GM08714 (cell line): ENCODE results near the gene TRAPPC14.
"Not testable (repeated sequence)": the region's sequence is repeated elsewhere in the genome, so short reads cannot be mapped to it uniquely, and the experiment has no call there.

ENCODE experiments used
- H3K4me3 ChIP-seq: fragments of 200-500 bp; sonication (Bioruptor generic); 2 replicates; pipeline ENCODE4 v1.5.1; 2014; ENCODE audit warnings: mild to moderate bottlenecking, low read length, inconsistent platforms
- ZNF274 ChIP-seq: IDR thresholded peaks from 2 replicates; pipeline ENCODE4 v1.6.1; 2012; ENCODE audit warnings: mild to moderate bottlenecking, low read depth, low read length

The TRAPPC14 gene

DNA sequence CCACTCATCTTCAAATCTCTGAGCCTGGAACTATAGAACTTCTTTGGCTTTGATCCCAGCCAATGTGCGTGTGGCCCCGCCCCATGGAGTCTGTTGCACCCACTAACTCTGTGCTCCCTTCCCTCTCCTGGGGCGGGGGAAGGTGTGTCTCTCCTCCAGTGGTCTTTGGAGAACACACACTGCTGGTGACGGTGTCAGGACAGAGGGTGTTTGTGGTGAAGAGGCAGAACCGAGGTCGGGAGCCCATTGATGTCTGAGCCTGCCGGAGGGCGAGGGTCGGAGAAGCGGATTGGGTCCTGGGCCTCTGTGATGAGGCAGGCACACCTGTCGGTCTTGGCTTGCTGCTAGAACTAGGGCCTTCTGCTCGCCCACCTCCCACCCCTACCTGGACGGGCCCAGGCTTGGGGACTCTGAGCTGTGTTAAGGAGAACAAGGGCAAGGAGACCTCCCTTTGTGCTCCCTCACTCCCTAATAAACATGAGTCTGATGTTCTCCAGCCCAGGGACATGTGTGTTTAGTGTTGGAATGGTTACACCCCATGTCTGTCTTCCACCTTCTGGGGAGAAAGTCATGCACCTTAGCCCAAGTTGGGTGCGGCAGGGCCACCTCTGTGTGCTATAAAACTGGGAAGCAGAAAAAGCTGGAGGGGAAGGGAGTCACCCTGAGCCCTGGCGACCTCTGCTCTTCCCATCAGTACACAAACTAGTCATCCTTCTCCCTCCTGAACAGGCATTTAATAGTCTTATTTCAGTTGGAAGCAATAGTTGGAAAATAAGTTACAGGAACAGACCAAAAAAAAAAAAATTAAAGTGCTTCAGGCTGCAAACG, 4.6 kb downstream of the TRAPPC14 start:
- no peak for TF ChIP-seq ZNF274
- H3K4me3 ChIP-seq, result no peak overlapping the region

DNA sequence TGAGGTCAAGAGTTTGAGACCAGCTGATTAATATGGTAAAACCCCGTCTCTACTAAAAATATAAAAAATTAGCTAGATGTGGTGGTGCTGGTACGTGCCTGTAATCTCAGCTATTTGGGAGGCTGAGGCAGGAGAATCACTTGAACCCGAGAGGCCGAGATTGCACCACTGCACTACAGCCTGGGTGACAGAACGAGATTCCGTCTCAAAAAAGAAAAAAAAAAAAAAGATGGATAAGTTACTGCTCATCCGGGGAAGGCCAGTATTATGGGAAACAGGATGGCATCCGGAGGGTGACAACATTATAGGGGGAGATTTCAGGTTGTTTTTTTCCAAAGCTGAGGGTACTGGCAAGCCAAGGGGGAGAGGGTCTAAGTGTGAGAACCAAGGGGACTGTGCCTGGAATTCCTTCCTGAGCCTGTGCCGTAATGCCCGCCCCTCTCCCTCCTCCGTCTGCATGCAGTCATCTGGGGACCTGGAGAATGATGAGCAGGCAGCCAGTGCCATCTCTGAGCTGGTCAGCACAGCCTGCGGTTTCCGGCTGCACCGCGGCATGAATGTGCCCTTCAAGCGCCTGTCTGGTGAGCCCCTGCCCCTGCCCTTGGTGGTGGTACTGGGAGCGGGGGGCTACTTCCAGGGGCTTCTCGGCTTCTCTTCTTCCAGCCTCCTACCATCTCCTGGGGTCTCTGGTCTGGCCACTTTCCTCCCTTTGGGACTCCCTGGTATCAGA, 5.4 kb downstream of the TRAPPC14 start:
- TF ChIP-seq ZNF274, result no peak
- H3K4me3 ChIP-seq, result no peak overlapping the region

DNA sequence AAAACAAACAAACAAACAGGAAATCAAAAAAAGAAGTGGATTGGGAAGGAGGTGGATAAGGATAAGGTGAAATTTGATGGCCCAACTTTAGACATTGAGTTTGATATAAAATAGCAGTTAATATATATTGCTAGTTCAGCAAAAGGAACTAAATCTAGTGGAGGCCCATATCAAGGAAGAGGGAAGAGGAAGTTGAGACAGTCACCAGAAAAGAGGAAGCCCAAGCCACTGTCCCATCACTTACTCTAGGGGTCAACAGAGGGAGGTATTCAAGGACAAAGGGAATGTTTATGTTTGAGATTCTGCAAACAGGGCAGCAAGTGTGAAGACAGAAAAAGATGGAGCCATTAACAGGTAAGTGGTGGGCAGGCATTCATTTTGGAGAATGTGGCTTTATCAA, 6.1 kb downstream of the TRAPPC14 start:
- H3K4me3 ChIP-seq, result no peak overlapping the region
- TF ChIP-seq ZNF274, result no peak

DNA sequence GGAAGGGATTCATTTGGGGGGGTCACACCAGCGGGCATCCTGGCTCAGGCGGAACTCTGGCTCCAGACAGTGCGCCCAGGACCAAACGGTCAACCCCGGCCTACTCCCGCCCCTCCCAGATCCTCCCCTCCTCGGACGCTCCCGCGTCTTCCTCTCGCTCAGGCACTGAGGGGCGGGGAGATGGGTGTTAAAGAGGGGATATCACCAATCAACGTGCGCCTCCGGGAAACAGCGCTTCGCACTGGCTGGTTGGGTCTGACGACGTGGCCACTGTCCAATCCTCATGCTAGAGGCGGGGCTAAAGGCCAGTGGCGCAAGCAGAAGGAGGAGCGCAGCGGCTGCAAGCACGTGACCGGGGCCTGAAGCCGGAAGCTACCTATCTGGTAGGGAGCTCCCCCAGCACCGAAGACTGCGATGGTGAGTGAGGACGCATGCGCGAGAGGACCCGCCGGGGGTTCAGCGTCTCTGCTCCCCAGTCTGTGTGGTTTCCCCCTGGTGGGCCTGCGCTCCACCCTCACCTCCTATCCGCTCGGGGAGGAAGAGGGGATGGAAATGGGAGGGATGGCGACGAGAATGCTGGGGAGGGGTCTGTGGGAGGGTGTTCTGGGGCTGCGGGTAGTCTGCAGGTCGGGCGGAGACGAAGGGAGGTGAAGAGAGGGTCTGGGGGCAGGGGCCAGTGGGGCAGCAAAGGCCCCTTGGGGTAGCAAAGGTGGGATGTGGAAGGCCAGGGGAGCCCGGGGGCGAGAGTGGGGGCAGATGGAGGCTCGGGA, 9.8 kb downstream of the TRAPPC14 start, which contains the start of gene LAMTOR4:
TSS of gene LAMTOR4 (plus strand) at position 360 of the 770 bp plus-strand sequence. CDS start at position 415, 55 bp downstream.
- TF ChIP-seq ZNF274, result no peak

DNA sequence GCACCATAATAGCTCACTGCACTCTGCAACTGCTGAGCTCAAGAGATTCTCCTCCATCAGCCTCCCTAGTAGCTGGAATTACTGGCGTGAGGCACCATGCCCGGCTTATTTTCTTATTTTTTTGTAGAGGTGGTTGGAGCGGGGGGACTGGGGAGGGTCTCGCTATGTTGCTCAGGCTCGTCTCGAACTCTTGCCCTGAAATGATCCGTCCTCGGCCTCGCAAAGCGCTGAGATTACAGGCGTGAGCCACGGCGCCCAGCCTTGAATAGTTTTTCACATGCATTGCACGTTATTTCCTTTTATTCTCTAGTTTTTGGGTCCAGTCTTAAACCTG, 10.3 kb downstream of the TRAPPC14 start:
- H3K4me3 ChIP-seq, result peak overlapping the region; percentile 17; the same call in 1 of the 2 replicates
- TF ChIP-seq ZNF274, result no peak

More for the DNA sequence above, 9.8 kb downstream of the TRAPPC14 start, which contains the start of gene LAMTOR4:
- H3K4me3 ChIP-seq, result peak within 1 kb of the TSS; percentile 82

- no peak for TF ChIP-seq ZNF274
- no peak overlapping the region for H3K4me3 ChIP-seq
These were observed 11.2 kb downstream of the TRAPPC14 start for GRCh38 chr7:100147278-100147677.

DNA sequence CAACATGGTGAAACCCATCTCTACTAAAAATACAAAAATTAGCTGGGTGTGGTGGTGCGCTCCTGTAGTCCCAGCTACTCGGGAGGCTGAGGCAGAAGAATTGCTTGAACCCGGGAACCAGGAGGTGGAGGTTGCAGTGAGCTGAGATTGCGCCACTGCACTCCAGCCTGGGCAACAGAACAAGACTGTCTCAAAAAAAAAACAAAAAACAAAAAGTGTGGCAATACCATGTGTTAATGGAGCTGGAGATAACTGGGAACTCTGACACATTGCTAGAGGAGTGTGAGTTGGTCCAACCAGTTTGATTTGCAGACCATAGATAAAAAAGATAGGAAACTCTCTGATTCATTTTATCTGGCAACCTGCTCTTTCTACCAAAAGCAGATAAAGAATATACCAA, 12.2 kb downstream of the TRAPPC14 start:
- H3K4me3 ChIP-seq, result not testable (repeated sequence)

DNA sequence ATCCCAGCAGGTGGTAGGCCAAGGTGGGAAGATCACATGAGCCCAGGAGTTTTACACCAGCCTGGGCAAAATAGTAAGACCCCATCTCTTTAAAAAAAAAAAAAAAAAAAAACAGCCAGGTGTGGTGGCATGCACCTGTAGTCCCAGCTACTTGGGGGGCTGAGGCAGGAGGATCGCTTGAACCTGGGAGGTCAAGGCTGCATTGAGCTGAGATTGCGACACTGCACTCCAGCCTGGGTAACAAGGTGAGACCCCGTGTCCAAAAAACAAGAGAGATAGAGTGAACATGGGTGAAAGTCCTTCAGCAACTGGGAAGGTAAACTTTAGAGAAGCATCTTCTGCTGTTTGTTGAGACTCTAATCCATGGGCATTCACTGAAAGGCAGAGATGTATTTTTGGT, 16.1 kb downstream of the TRAPPC14 start:
- H3K4me3 ChIP-seq, result no peak overlapping the region
- TF ChIP-seq ZNF274, result no peak

DNA sequence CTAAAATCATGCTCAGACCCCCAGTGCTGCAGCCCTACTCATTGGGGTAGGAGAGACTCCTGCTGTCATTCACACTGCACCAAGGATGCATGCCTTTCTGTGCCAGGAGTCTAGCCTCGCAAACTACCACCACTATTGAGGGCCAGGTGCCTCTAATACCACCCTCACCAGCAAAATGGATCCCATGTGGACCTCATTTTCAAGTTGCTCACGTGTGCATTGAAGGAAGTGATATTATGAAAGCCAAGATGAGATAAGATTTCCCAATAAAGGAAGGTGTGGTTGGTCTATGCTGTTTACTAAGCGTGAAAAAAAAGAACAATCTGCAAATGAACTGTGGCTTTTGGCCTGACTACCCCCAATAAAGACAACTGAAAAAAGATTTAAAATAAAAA, 17.0 kb downstream of the TRAPPC14 start:
- H3K4me3 ChIP-seq, result no peak overlapping the region
- no peak for TF ChIP-seq ZNF274

DNA sequence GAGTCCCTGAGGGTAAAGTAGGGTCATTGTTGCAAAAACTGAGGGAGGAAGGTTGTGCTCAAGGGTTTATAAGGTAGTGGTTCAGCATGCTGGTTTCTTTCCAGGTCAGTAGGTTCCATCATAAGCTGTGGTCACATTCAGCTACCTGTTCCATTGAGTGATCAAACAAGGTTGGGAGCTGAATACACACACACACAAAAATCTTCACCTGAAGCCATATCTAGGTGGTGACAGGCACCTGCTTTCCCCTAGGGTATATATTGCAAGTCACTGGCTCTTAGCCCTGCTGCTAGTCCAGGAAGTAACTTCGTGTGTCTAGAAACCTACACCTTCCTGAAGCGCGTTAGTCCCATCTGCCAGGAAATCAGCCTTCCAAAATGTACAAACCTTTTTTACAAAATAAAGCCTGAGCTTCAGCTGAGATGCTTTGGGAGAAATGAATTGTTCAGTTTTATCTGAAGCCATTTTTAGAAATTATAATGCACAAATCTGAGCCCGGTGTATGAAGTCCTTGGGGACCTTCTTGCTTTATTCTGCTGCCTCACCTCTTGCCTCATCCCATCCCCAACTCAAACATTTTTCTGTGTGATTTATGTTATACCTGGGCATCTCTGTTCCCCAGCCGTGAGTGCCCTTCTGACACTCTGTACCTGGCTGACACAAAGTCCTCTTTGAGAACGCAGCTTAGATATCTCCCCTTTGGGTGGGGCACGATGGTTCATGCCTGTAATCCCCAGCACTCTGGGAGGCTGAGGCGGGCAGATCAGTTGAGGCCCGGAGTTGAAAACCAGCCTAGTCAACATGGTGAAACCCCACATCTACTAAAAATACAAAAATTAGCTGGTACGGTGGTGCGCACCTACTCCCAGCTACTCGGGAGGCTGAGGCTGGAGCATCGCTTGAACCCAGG, 20.4 kb downstream of the TRAPPC14 start:
- no peak overlapping the region for H3K4me3 ChIP-seq
- TF ChIP-seq ZNF274, result no peak

- no peak overlapping the region for H3K4me3 ChIP-seq
- no peak for TF ChIP-seq ZNF274
These were observed 25.8 kb downstream of the TRAPPC14 start for GRCh38 chr7:100132697-100133151.

DNA sequence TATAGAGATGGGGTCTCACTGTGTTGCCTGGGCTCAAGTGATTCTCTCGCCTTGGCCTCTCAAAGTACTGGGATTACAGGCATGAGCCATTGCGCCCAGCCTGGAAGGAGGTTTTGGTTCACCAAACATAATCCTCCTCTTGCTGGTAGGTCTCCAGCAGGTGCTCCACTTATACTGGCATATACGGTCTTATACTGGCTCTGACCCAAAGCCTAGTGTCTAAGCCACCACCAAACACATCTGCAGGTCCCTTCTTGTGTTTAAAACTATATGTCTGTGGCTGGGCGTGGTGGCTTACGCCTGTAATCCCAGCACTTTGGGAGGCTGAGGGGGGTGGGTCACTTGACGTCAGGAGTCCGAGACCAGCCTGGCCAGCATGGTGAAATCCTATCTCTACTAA, 26.4 kb downstream of the TRAPPC14 start:
- no peak for TF ChIP-seq ZNF274

More for the DNA sequence above, 26.4 kb downstream of the TRAPPC14 start:
- no peak overlapping the region for H3K4me3 ChIP-seq
